Peyer's patch (tissue), 4 donors: ENCODE data around the gene OBI1.

Experiments used
- CTCF ChIP-seq, 6 experiments: fragments of 450-650 bp in 4 of 6; fragments of 200-600 bp in 2 of 6; sonication (generic) in 1 of 6; IDR thresholded peaks; one replicate each; pipeline ENCODE4 v1.5.1; 2017 to 2019; ENCODE audit warnings: antibody characterized with exemption in 6 of 6, mild to moderate bottlenecking in 3 of 6, moderate library complexity in 1 of 6
- POLR2A ChIP-seq, 2 donors: fragments of 450-650 bp; IDR thresholded peaks; one replicate each; pipeline ENCODE4 v1.5.1; 2017; ENCODE audit warnings: antibody characterized with exemption in 2 of 2, mild to moderate bottlenecking in 2 of 2, moderate library complexity in 2 of 2

GRCh38 chr13:78632996-78633395, 26.0 kb downstream of the OBI1 start:
- TF ChIP-seq CTCF (IDR thresholded peaks at IDR 0.05) (no peak), POLR2A (IDR thresholded peaks at IDR 0.05) (no peak)
